ENCODE measurements around the gene C7. TPM values are rescaled to one million over a fixed set of nuclear protein-coding genes. Genes with fewer than 3 reads are reported as not detected.
"Not testable (repeated sequence)": the region's sequence is repeated elsewhere in the genome, so short reads cannot be mapped to it uniquely, and the experiment has no call there.

The C7 gene
- 2.4 and 762 TPM in 2 replicates for total RNA-seq (ENCODE audit: low replicate concordance)

DNA sequence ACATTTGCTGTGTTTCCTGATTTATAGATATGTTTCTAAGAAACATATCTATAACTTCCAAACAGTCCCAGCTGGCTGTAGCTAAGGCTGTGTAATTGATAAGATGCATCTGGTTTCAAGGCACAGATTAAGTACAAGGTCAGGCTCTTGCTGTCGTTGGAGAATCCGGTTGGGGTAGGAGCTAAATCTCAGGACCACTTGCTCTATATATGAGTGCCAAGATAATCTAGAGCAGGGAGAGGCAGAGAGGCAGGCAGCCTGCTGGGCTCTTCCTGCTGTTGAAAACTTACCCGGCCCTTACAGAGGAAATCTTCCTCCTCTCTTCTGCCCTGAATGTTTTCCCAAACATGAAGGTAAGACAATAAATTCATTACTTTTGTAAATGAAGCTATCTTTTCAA, at the start of gene C7:
TSS of gene C7 (plus strand) at position 234 of the 400 bp plus-strand sequence. CDS start at position 348, 114 bp downstream.
- DNase-seq (ENCODE audit: low read depth) = peak; percentile 42
- no peak for TF ChIP-seq CTCF (IDR thresholded peaks at IDR 0.05; ENCODE audit: insufficient read depth, low read length)
- H3K4me3 ChIP-seq (ENCODE audit: low read depth, low read length) = no peak within 1 kb of the TSS

DNA sequence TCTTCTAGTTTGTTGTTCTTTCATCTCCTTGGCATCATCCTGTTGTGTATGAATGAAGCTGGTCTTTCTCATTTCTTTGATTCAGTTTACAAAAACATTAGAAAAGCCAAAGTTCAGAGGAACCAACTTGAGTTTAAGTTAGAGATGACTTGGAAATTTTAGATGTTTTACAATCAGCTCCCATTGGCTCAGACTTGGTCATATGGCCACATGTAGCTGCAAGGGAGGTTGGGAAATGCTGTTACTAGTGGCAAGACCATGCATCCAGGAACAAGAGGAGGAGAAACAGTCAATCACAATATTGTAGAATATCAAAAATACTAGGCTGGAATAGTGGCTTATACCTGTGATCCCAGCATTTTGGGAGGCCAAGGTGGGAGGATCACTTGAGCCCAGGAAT, 48.6 kb upstream of the C7 start:
- no peak for TF ChIP-seq CTCF (IDR thresholded peaks at IDR 0.05; ENCODE audit: insufficient read depth, low read length)
- no peak for DNase-seq (ENCODE audit: low read depth)

DNA sequence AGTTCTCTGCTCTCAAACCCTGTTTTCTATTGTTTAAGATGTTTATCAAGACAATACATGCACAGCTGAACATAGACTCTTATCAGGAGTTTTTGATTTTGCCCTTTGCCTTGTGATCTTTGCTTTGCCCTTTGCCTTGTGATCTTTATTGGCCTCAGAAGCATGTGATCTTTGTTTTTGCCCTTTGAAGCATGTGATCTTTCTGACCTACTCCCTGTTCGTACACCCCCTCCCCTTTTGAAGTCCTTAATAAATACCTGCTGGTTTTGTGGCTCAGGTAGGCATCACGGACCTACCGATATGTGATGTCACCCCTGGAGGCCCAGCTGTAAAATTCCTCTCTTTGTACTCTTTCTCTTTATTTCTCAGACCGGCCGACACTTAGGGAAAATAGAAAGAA, 44.3 kb upstream of the C7 start:
- not testable (repeated sequence) for H3K4me3 ChIP-seq (ENCODE audit: low read depth, low read length); DNase-seq (ENCODE audit: low read depth)

More for the DNA sequence above, 48.6 kb upstream of the C7 start:
- no peak overlapping the region for H3K4me3 ChIP-seq (ENCODE audit: low read depth, low read length)

DNA sequence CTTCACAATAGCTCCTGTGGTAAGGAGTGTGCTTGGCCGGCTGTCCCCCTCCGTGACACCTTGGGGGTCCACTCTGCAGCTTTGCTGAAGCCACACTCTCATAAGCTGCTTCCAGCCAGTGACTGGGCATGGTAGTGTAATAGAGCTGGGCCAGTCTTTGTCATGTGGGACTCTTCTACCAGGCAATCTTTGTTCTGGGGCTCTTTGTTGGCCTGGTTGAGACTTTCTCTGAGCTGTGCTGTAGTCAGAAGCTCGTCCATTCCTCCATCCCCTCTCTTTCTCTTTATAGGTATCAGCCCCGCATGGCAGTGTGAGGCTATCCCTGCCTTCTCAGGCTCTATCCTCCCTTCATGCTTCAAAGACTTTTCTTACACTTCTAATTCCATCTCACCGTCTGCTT, 42.5 kb upstream of the C7 start:
- no peak for TF ChIP-seq CTCF (IDR thresholded peaks at IDR 0.05; ENCODE audit: insufficient read depth, low read length)
- no peak overlapping the region for H3K4me3 ChIP-seq (ENCODE audit: low read depth, low read length)
- no peak for DNase-seq (ENCODE audit: low read depth)

DNA sequence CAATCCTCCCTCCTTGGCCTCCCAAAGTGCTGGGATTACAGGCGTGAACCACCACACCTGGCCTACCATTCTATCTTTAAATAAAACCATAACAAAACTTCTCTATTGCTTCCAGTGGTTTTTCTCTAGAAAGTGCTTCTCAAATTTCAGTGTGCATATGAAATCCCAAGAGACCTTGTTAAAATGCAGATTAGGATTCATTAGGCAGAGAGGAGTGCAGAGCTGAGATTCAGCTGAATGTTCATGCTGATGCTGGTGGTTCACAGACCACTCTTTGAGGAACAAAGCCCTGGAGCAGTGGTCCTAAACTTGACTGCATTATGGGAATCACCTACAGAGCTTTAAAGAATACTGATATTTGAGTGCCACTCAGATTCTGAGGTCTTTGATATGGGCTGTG, 39.9 kb upstream of the C7 start:
- no peak for TF ChIP-seq CTCF (IDR thresholded peaks at IDR 0.05; ENCODE audit: insufficient read depth, low read length)
- no peak overlapping the region for H3K4me3 ChIP-seq (ENCODE audit: low read depth, low read length)
- no peak for DNase-seq (ENCODE audit: low read depth)

DNA sequence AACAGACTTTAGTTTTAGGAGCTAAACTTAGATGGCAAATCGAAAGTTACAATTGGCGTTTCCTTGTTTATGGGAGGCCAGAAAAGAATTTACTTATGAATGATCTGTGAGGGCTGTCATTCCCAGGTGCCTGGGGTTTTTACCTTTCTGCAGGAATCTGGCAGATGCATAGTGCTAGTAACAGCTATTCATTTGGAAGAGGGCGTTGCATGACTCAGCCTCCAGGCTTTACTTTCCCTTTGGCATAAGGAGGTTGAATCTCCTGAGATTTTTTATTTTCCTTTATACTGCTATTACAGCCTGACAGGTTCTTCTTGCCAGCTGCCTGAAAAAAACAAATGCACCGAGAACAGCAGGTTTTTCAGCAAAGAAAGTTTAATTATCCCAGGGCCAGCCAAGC, 38.1 kb upstream of the C7 start:
- no peak for TF ChIP-seq CTCF (IDR thresholded peaks at IDR 0.05; ENCODE audit: insufficient read depth, low read length)
- H3K4me3 ChIP-seq (ENCODE audit: low read depth, low read length) = no peak overlapping the region
- peak; percentile 23 for DNase-seq (ENCODE audit: low read depth)

GRCh38 chr5:40872253-40872652, 37.0 kb upstream of the C7 start:
- DNase-seq (ENCODE audit: low read depth); H3K4me3 ChIP-seq (ENCODE audit: low read depth, low read length): not testable (repeated sequence)

- no peak overlapping the region for H3K4me3 ChIP-seq (ENCODE audit: low read depth, low read length)
- DNase-seq (ENCODE audit: low read depth) = no peak
- no peak for TF ChIP-seq CTCF (IDR thresholded peaks at IDR 0.05; ENCODE audit: insufficient read depth, low read length)
These were observed 35.9 kb upstream of the C7 start for GRCh38 chr5:40873286-40873880.
